ENCODE measurements around the gene MTNR1A.

MTNR1A gene

DNA sequence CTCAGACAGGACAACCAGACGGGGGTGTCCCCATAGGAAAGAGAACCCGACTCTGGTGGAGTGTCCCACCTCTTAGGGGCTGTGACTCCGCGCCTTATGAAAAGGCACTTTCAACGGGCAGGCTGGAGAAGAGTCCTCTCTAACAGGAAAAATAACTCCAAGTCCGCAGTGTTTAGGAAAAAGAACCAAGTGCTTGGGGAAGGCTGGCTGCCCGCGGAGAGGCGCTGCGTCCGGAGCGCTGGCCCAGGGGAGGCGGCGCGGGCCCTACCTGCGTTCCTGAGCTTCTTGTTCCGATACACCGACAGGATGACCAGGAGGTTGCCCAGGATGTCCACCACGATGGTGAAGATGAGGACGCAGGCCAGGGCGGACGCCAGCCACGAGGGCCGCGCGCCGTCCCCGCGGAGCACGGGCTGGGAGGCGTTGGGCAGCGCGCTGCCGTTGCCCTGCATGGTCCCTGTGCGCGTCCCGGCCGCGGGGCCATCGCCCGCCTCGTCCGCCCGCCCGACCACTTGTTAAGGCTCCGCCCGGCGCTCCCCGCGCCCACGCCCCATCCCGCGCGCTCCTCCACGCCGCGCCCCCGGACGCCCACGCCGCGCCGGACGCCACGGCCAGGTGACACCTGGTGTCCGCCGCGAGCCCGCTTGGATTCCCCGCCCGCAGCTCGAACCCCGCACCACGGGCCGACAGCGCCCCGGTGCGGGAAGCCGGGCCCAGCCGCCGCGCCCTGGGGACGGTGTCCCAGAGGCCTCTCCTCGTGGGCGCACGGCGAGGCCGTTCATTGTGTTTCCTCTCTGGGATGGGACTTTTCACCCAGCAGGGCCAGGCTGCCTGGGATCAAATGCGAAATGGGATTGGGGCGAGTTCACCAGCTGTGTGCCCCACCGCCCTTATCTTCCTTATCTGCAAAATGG, at the start of gene MTNR1A:
MTNR1A (minus strand) TSS at position 654 of the 914 bp plus-strand sequence; CDS start at position 452, 202 bp downstream.
- DNase-seq (ENCODE audit: low spot score) = no peak

DNA sequence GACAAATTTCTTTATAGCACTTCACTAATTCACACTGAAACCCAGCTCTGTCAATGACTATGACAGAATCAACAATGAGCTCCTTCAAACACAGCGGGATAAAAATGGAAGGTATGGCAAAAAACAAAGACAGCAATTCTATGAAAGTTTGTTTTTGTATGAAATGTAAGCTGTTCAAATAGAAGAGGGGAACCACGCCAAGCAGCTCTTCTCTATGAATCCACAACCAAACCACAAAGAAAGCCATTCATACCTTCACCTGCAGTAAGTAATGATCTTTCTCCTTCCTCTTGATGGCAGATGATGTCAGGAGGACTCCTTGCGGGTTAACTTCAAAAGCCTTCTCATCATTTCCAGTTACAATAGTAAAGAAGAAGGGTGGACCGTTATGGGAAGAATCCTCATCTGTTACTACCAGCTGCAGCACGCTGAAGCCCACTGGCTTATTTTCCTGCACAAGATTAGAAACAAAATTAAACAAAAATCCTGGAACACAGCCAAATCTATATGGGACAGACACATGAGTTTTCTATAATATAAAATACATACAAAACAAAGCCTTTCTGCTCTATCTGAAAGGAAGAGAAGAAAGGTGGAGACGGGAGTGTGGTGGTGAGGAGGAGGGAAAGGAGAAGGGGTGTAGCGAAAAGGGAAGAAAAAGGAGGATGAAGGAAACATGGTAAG, 48.9 kb upstream of the MTNR1A start:
- no peak for DNase-seq (ENCODE audit: low spot score)

DNA sequence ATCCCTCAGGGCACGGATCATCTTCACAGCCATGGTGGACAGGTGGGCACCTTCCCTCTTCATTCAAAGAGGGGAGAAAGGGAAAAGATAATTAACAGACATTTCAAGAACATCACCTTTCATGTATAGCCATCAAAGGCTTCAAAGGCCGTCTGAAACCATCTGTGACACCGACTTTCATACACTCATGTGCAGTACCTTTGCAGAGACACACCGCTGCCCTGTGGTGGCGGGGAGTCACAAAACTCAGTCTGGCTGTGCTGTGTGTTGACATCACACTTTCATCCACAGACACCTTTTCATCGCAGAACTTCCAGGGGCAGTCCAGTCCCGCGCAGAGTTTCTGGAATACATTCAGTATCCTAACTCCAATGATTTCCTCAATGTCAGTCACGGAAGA, 47.6 kb upstream of the MTNR1A start:
- no peak for DNase-seq (ENCODE audit: low spot score)

DNA sequence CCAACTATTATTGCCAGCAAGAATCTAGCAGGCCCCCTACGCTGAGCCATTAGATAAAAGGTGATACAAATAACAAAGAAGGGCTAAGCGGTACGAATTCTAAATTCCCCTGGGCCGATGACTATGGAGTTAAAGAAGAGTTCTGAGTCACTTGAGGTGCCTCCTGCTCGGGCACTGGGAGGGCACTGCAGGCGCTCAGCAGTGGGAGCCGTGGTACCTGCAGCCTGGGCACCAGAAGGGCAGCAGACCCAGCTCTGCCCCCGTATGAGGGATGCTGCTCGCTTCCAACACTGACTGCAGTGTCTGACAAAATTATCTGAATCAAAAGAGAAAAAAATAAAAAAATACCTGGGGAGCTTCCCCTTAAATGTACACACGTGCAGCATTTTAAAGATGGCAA, 44.1 kb upstream of the MTNR1A start:
- DNase-seq (ENCODE audit: low spot score) = no peak

DNA sequence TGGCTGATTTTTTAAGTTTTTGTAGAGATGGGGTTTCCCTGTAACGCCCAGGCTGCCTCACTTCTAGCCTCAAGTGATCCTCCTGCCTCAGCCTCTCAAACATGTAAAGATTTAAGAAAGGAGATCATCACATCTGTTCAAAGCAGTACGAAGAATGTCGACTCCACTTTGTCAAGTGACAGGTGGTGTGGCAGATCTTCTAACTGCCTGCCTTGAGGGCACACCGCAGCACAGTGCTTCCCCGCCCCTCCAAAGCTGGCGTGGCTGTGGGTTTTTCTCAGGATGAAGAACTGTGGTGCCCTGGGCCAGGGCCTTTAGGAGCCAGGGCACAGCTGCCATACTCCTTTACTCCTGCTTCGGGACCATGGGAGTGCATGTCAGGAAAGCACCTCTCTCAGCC, 43.3 kb upstream of the MTNR1A start:
- DNase-seq (ENCODE audit: low spot score) = no peak

DNA sequence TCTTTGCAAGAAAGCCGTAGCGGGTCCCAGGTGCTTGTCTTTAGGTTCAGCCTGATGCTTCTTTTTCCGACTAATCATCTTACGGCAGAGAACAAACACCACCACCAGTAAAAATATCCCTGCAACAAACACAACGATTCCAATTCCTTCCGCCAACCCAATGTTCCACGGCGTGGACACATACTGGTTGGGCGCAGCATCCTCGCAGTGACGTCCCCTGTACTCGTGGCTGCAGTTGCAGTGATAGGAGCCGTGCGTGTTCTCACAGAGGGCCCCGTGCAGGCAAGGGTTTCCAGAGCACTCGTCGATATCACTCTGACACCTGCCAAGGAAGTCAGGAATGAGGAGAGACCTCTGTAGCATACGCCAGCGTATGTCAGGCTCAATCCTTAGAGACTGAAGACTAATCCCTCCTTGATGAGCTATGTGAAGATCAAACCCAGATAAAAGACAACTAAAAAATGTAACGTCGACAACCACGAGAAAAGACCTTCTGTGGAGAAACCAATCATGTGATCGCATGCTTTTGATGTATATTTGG, 41.6 kb upstream of the MTNR1A start:
- no peak for DNase-seq (ENCODE audit: low spot score)

DNA sequence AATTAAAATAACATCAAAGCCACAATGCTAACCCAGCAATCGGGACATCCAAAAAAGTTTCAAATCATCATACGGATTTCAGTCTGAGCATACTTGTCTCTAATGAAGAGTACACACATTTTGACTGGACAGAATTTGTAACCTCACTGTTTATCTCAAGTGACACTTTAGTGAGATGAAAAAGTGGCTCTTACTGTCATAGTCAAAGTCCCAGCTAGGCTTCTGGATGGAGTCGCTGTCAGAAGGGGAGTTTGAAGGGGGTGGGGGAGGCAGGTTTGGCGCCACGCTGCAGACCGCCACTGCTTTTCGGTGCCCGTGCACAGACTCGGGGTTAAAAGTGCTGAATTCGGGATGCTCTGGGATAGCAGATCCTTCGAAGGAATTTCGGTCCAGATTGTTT, 41.0 kb upstream of the MTNR1A start:
- DNase-seq (ENCODE audit: low spot score) = no peak

DNA sequence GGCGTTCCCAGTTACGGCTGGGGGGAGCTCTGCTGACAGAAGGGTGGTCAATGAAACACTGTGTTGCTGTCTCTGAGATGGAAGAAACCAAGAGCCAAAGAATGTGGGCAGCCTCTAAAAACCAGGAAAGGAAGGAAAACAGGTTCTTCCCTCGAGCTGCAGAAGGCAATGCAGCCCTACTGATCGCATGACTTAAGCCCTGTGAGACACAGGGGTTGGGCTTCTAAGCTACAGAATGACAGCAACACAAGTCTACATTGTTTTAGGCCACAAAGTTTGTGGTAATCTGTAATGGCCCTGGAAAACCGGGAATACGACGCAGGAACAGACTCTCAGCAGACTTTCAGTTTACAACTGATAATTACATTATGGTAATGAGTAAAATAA, 38.2 kb upstream of the MTNR1A start:
- no peak for DNase-seq (ENCODE audit: low spot score)

DNA sequence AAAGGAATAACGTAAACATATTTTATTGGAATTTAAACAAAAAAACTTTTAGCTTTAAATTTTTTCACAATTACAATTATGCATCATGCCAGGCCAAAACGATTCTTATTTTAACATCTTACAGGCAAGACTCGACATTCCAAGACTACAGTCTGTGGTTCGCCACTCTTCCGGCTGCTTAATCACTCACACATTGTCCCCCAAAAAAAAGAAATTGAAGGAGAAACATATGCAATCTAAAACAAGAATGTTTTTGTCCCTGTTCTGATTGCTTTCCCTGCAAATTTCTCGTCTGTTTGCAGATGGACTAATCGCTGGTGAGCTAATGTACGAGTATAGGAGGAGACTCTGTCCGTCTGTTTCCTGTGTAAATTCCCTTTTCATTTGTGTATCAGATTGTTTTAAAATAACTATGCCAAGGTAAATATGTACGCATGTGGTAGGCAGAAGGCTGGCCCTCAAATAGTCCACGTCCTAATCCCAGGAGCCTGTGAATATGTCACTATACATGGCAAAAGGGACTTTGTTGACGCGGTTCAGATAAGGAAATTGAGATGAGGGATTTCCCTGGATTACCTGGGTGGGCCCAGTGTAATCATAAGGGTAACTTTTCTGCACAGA, 37.7 kb upstream of the MTNR1A start:
- DNase-seq (ENCODE audit: low spot score) = no peak

DNA sequence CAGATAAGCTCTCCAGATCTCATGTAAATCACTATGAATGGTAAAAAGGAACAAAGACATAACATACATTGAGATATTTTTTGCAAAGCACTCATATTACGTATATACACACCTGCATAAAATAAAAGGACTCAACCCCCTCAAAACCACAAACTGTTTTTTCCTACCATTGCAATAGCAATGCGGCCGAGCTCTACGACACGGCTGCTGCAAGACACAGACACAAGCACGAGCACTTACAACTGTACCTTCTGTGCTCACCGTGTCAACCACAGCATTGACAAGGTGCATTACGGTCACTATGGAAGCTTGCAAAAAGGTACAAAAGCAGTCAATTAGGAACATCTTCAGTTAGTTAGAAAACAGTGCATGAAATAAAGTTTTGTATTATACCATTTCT, 37.1 kb upstream of the MTNR1A start:
- no peak for DNase-seq (ENCODE audit: low spot score)

DNA sequence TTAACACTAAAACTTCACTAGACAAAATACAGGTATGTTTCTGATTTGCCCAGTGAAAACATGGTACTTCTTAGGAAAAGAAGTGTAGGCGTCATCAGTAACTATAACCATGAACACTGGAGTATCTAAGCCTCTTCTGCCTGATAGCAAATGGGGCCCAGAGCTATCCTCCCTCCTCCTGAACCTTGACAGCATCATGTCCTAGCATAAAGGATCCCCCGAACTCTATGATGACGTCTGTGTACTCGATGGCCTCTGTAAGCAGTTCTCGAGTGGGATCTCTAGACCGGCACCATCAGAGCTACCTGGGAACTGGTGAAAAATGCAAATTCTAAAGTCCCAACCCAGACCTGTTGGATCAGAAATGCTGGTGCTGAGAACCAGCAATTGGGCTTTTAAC, 36.3 kb upstream of the MTNR1A start:
- no peak for DNase-seq (ENCODE audit: low spot score)

DNA sequence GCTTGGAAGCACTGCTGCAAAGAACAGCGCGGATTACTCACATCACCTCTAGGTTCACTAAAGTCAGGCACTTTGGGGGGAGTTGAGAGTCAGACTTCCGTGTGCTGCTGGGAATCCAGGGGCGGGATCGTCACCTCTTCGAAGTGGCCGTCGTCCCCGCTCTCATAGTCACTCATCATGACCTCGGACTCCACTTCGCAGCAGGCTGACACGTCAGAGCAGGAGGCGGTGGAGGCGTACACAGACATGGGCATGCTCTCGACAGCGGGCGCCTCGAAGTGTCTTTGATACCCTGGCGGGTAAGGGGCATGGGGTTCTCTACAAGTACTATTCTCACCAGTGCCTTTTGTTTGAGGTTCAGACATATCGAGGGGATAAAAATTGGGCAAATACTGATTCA, 33.1 kb upstream of the MTNR1A start:
- DNase-seq (ENCODE audit: low spot score) = no peak

DNA sequence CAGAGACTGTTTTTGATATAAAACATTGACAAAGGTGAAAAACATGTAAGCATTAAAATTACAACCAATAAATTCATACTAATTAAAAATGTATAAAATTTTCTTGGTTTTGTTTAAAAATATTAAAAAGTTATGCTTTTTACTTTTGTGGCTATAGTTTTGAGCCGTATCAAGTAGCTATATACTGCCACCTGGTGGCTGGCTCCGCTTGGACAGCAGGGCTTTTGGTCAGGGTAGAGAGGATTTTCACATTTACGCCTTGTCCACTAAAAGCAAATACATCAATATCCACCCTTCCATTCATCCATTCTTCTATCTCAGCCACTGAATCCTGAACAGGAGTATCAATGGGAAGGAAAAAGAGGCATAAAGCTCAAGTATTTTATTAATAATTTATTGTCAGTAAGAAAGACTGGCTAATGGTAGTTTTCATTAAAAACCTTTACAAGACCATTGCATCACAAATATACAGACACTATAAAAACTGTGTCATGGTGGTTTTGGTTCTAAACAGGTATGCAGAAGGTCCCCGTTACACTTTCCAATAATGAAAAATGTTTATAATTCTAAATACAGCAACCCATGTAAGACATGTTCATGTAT, 32.1 kb upstream of the MTNR1A start:
- peak; percentile 31 for DNase-seq (ENCODE audit: low spot score)

DNA sequence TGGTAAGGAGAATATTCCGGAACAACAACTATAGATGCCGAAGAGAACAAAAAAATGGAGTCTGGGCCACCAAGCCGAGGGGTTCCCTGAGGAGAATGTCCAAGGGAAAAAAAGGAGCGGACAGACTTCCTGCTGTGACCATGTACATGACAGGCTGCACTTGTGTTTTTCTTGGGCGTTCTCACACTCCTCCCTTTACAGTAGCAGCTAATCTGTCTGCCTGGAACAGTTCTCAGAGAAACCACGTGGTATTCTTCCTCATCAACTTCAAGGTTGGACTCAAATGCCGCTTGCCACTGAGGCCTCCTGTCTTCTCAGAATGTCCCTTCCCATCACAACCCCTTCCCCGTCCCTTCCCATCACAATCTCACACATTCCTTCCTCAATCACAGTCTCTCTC, 30.8 kb upstream of the MTNR1A start:
- no peak for DNase-seq (ENCODE audit: low spot score)

DNA sequence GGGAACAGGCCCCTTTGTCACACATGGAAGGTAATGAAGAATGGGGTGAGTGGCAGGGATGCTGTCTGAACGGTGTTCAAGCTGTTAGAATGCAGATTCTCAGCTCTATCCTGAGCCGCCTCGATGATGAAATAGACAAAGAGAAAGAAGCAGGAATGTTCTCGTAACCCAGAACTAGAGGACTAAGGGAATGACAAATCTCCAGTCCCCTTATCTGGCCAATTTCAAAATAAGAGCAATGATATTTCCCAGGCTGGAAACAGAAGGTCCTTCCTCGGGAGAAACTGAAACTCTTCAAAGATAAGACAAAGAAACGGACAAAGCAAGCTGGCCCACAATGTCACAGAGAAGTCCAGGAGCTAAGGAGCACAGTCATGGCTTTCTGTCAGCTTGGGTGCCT, 29.5 kb upstream of the MTNR1A start:
- no peak for DNase-seq (ENCODE audit: low spot score)

DNA sequence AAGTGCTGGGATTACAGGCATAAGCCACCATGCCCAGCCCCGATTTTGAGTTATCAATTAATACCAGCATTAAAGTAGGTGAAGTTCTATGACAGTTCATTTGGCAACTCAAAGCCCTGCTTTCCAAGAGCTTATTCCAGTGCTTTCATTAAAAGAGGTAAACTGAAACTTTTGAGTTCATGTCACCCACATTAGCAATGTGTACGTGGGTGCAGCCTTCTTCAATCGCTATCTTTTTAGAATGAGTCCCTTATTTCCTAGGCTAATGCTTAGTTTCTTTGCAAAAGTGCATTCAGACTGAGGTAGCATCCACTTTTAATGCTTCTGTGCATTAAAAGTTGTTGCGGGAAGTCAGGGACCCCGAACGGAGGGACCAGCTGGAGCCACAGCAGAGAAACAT, 26.1 kb upstream of the MTNR1A start:
- no peak for DNase-seq (ENCODE audit: low spot score)

DNA sequence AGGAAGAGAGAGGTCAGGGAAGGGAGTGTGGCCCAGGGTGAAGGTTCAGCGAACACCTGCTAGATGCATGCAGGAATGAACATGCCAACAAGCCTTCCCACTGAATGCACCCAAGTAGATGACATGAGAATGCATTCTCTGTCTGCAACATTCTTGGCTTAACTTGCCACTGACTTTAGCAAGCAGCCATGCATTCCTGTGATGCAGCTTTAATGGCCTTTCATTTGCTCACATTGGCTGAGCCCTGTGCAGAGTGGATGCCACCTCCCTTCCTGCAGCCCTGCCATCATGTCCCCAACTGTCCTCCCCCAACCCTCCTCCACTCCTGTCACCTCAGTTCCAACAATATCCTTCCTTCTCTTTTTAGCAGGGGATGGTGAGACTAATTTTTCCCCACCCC, 25.3 kb upstream of the MTNR1A start:
- no peak for DNase-seq (ENCODE audit: low spot score)

DNA sequence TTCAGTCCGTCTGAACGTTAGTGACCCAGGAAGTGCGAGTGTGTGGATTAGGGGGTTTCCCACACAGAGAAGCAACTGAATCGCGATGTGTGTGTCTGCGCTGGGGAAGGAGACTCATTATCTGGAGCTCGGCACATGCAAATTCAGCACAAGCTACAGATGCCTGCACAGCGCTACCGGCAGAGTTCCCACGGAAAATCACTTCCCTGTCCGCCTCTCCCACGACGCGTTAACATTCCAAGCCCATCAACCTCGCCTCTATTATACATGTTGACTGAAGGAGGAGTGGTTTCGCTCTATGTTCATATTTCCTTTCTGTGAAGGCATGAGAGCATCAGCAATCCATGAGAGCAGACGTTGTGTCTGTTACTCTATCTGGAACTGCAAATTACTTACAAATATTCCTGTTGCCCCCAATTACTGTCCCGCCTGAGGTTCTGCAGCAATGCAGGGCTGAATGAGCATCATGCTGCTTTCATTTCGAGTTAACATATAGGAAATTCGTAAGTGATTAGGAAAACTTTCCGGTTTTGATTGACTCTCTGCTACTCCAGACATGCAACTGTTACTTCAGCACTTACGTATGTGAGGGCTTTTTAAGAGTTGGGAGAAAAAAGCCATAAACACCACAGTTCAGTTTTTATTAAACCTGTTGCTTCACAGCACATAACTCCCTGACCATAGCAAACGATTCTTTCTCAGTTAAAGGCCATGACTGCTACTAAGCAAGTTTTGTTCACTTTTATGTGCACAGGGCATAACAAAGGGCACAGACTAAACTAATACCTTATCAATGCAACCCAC, 15.0 kb upstream of the MTNR1A start:
- no peak for DNase-seq (ENCODE audit: low spot score)

DNA sequence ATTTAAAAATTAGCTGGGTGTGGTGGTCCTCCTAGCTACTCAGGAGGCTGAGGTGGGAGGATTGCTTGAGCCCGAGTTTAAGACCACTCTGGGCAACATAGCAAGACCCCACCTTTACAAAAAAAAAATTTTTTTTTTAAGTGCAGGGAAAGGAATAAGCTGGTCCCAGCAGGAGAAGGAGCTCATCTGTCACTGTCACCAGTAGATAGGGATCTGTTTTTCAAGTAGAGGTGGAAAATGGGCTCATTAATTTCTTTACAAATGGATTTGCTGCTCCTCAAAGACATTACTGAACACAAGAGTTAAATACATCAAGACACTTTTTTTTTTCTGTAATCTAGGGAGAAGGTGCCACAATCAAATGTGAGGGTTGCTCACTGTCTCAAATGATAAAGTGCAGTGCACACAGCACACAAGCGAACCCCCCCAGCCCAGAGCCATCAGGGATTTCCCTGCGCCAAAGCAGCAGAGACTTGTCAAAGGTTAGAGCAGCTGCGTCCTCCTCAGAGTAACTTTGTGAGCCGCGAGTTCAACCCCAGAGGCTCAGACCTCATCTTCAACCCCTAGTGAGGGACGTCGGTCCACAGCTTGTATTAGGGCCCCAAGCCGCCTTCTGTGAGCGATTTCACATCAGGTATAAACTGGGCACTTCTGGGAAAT, 14.3 kb upstream of the MTNR1A start:
- no peak for DNase-seq (ENCODE audit: low spot score)

DNA sequence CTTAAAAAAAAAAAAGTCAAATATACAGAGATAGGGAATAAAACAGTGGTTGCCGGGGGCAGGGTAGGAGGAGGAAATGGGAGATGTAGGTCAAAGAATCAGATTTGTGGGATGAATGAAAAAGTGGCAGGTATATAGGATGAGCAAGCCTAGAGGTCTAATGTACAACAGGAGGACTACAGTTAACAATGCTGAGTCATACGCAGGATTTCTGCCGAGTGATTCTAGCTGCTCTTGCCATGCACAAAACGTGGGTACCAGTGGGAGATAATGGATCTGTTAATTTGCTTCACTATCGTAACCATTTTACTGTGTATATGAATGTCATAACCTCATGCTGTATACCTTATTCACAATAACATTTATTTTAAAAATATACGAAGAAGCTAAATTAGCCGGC, 10.7 kb upstream of the MTNR1A start:
- DNase-seq (ENCODE audit: low spot score) = no peak

DNA sequence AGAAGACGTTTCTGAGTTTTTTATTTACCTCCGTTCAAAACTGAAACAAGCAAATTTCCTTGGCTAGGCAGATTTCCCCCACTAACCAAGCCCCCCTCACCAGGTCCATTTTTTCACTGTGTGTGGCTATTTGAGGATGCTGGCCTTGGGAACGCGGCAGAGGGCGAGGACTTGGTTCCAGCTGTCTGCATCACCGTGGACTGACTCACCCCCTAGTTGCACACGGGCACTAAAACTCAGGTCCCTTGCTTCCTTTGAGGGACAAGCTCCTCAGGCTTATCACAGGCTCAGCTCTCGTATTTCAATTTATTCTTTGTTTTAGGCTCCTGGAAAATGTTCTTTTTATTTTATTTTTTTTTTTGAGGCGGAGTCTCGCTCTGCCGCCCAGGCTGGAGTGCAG, 8.4 kb upstream of the MTNR1A start:
- DNase-seq (ENCODE audit: low spot score) = no peak

All from hematopoietic multipotent progenitor cell treated with erythropoietin and hydrocortisone succinate and interleukin-3 and kit ligand, for 17 days (in vitro differentiated cells).